Dermis microvascular lymphatic vessel endothelial cell (primary cell): ENCODE measurements around the gene OR12D2. TPM values are rescaled to one million over a fixed set of nuclear protein-coding genes. Genes with fewer than 3 reads are reported as not detected.
A peak's percentile ranks its signal among the peaks of the same experiment; 100 is the strongest.
"Not testable (repeated sequence)": the region's sequence is repeated elsewhere in the genome, so short reads cannot be mapped to it uniquely, and the experiment has no call there.

Experiments
- DNase-seq, 2 donors: peaks; one replicate each; pipeline versions ENCODE4 v3.0.0 to v3.0.0-alpha.2; 2010; ENCODE audit warnings: low read depth in 2 of 2
- total RNA-seq: library from RNA; depleted of rRNA; stranded (reverse); fragments of >200 nt; gene quantifications from 2 replicates; pipeline ENCODE4 v1.2.1, GENCODE V29; 2014

The OR12D2 gene
- total RNA-seq, result not detected in 2 replicates

- DNase-seq, result no peak
Measured at GRCh38 chr6:29395331-29395730, at the start of gene OR12D2. Gene OR12D2, plus strand, starts transcription at chr6:29395631. Its CDS starts 1,069 bp downstream, at chr6:29396700.

GRCh38 chr6:29349348-29349747, 46.1 kb upstream of the OR12D2 start:
- not testable (repeated sequence) for DNase-seq

DNA sequence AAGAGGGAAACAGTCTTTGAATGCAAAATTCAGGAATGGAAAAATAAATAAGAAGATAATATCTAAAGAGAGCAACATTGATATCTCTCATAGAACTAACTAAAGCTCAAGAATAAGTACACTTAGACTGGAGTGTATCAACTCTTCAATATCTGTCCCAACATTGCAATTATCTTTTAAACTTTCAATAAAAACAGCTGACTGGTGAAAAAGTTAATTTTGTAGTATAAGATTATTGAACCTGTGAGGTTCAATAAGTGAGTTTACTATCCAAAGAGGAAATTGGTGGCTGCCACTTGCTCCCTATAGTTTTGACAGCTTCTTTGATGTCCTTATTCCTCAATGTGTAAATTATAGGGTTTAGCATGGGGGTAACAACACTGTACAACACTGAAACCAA, 40.5 kb upstream of the OR12D2 start:
- no peak for DNase-seq

DNA sequence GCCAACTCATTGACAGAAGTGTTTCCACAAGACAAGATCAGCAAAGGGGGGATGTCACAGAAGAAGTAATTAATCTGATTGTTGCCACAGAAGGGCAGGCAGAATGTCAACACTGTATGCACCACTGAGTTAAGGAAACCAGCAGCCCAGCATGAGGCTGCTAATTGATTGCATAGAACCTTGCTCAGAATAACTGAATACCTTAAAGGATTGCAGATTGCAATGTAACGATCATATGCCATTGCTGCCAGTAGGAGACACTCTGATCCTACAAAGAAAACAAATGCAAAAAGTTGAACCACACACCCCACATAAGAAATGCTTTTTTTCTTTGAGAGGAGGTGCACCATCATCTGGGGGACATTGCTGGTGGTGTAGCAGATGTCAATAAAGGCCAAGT, 39.8 kb upstream of the OR12D2 start:
- DNase-seq, result no peak

DNA sequence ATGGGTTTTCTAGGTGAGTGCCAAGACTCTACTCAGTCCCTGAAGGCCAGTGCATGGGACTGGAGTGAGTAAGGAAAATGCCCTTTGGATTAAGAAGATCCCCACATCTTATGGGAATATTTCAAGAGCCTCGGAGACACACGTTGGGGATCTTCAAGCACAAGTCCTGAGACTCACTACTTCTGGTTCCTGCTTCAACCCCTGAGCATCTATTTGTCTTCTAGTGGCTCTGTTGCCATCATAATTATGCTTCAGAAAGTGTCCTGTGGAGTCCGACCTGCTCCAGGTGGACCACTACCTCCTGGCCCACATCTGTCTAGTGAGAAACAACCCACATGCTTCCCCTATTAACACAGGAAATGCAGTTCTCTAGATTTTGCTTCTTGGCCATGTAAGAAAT, 26.7 kb upstream of the OR12D2 start, which contains the start of gene OR5V1:
Gene OR5V1 (minus strand): TSS at position 101 of the 400 bp plus-strand sequence. CDS start 12,670 bp downstream, outside the sequence.
- DNase-seq, result no peak

DNA sequence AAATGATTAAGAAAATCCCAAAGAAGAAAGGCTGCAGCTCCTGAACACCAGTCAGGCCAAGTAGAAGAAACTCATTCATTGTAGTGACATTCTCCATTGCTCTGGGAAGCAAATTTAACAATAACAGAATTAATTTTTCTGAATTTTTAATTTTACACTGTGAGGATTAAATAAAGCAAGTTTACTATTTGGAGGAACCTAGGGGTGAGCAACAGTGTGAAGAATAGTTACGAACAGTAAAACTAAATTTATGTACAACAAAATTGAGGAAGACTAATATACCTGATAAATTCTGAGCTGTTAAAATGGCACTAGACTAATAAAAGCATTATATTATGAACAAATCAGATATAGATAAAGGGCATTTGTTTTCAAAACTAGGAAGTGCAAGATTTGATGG, 20.2 kb upstream of the OR12D2 start, which contains the start of gene OR12D3:
Gene OR12D3 (minus strand): TSS at position 101 of the 400 bp plus-strand sequence. CDS start 4 bp downstream, at position 97.
- no peak for DNase-seq

DNA sequence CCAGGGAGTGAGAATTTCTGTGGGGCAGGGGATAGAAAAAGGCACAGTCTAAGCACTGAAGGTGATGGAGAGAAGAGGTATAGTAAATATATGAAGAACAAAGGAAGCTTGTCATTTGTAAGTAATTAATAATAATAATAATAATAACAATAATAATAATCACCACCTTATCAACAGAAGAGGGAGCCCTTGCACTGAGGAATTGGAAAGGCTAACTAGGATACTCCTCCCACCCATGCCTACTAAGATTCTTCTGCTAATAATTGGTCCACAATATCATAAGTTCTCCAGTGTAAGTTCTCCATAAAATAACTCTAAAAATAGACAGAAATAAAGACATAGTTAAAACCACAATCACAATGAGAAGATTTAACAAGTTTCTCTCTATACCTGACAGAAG, 19.4 kb upstream of the OR12D2 start:
- peak; percentile 9 to 32 for DNase-seq

DNA sequence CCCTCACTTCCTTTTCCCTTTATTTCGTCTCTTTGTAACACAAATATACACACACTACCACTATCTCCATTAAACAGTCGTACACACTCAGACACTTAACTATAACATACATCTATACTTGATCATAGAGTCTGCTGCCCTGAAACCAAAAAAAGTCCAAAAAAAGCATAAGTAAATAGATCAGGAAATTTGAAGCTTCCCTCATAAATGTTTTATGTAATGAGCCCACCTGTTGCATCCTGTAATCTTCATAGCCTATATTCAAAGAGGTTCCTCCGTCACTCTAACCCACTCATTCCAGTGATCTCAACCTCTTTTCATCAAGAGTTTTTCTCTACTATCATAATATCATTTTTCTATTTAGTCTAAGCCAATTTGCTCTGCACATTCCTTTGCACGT, 6.9 kb upstream of the OR12D2 start:
- no peak for DNase-seq

- DNase-seq, result no peak
Measured at GRCh38 chr6:29399525-29399924, 4.1 kb downstream of the OR12D2 start.

- no peak for DNase-seq
Measured at GRCh38 chr6:29403801-29404200, 8.4 kb downstream of the OR12D2 start.

GRCh38 chr6:29414588-29414987, 19.2 kb downstream of the OR12D2 start, which contains the start of gene OR12D1:
Gene OR12D1, plus strand, starts transcription at chr6:29414928.
- peak in 1 of 2 donors; percentile 11 for DNase-seq

- no peak for DNase-seq
Measured at GRCh38 chr6:29419516-29419915, 24.1 kb downstream of the OR12D2 start.

- no peak for DNase-seq
Measured at GRCh38 chr6:29424168-29424567, 28.7 kb downstream of the OR12D2 start.

DNA sequence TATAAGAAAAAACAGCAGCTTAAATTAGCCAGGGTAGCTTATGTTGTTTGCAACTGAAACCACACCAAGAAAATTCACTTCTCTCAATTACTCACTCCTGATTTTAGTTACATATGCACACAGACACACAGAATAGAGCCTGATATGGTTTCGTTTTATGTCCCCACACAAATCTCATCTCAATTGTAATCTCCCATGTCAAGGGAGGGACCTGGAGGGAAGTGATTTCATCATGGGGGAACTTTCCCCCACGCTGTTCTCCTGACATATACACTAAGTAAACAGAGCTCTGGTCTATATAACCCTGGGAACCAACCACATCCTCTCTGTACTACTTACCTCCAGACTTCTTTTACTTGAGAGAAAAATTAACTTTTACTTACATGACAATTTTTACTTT, 29.1 kb downstream of the OR12D2 start:
- no peak for DNase-seq

GRCh38 chr6:29425075-29425474, 29.6 kb downstream of the OR12D2 start:
- DNase-seq, result no peak

GRCh38 chr6:29426654-29427053, 31.2 kb downstream of the OR12D2 start:
- DNase-seq, result no peak

DNA sequence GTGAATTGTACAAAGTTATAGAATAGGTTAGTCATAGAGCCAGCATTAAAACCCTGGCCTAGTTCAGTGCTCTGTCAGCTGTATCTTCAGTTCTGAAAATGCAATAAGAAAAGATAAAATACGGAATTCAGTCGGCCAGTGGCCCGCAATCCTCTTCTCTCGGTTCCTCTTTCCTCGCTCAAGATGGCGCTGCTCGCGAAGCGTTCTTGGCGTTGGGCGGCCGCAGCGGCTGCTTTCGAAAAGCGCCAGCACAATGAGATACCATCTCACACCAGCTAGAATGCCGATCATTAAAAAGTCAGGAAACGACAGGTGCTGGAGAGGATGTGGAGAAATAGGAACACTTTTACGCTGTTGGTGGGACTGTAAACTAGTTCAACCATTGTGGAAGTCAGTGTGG, 41.3 kb downstream of the OR12D2 start:
- not testable (repeated sequence) for DNase-seq

- DNase-seq, result no peak
Measured at GRCh38 chr6:29439006-29439405, 43.6 kb downstream of the OR12D2 start, which contains the start of gene OR10C1. Gene OR10C1, plus strand, starts transcription at chr6:29439306. Its CDS starts 710 bp downstream, at chr6:29440016.

DNA sequence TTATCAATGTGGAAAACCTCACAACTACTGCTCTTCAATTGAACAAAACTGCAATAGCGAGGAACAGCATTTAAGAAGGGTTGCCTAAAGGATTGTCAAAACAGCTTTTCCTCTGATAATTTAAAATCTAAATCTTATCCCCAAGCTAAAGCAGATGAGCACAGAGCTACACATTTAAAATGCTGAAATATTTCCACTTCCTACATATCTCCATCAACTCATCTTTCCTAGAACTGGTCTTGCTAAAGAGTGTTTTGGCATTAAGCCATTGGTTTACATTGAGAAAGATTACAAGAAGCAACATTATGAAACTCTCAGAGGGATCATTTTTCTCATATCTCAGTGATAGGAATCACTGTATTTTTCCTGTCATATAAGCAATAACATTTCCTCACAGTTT, 47.3 kb downstream of the OR12D2 start:
- DNase-seq, result no peak

DNA sequence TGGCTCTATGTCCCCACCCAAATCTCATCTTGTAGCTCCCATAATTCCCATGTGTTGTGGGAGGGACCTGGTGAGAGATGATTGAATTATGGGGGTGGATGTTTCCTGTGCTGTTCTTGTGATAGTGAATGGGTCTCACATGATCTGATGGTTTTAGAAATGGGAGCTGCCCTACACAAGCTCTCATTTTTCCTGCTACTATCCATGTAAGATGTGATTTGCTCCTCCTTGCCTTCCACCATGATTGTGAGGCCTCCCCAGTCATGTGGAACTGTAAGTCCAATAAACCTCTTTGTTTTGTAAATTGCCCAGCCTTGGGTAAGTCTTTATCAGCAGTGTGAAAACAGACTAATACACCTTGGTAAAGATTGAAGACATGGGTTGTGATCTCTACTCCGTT, 48.6 kb downstream of the OR12D2 start:
- not testable (repeated sequence) for DNase-seq
